Measurements from ENCODE around the gene DDX27. TPM values are rescaled to one million over a fixed set of nuclear protein-coding genes. Genes with fewer than 3 reads are reported as not detected.

DDX27 gene
- total and polyA plus RNA-seq, 2 of the 13 experiments (the other 11 are each of a cell fraction or from before 2014, with no cell fraction given) = 42.6 to 72.8 TPM

DNA sequence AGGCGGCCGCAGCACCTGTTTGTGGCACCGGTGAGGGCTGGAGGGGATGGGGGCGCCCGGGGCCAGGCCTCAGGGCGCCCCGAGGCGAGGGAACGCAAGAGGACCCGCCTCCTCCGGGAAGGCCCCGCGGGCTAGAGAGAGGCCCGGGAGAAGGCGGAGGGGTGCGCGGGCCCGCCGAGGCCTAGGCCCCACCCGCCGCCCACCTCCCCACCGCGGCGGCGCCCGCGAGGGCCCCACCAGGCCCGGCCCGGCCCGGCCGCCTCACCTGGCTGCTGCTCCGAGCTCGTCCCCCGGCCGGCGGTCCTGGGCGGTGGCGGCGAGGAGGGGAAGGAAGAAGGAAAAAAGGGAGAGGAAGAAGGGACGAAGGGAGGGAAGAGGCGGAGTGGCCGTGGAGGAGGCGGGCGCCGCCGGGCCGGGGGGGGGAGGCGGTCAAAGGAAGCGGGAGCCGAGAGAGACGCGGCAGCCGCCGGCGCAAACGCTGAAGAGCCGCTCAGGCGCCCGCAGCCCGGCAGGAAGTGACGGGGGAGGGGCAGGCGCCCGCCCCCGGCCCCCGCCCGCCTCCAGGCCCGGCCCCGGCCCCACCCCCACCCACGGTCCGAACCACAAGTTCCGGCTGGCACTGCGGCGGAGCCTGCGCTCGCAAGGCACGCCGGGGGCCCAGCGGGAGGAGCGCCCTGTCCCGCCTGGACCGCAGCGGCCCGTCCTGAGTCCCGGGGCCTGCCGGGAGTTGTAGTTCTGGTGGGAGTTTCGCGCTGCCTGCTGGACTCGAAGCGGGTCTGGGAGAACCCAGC lies 31.2 kb upstream of the DDX27 start, which contains the start of gene STAU1 (continued):
- peak; percentile 70; the same call in 1 of the 2 replicates for TF ChIP-seq ZNF790 (CRISPR knock-in tag; IDR thresholded peaks at IDR 0.05; ENCODE audit: borderline replicate concordance)
- TF ChIP-seq ZNF644 (CRISPR knock-in tag; IDR thresholded peaks at IDR 0.05; ENCODE audit: low read depth) = no peak
- peak; percentile 93 for TF ChIP-seq KAT8 (CRISPR knock-in tag; IDR thresholded peaks at IDR 0.05)
- TF ChIP-seq TARDBP (CRISPR knock-in tag; IDR thresholded peaks at IDR 0.05) = peak; percentile 96
- TF ChIP-seq, protein P1, sequence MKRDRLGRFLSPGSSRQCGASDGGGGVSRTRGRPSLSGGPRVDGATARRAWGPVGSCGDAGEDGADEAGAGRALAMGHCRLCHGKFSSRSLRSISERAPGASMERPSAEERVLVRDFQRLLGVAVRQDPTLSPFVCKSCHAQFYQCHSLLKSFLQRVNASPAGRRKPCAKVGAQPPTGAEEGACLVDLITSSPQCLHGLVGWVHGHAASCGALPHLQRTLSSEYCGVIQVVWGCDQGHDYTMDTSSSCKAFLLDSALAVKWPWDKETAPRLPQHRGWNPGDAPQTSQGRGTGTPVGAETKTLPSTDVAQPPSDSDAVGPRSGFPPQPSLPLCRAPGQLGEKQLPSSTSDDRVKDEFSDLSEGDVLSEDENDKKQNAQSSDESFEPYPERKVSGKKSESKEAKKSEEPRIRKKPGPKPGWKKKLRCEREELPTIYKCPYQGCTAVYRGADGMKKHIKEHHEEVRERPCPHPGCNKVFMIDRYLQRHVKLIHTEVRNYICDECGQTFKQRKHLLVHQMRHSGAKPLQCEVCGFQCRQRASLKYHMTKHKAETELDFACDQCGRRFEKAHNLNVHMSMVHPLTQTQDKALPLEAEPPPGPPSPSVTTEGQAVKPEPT (CRISPR knock-in tag; IDR thresholded peaks at IDR 0.05; ENCODE audit: low read depth) = 0 out of 2 replicates have a peak, but pooled peaks have one; percentile 39
- TF ChIP-seq, protein P2, sequence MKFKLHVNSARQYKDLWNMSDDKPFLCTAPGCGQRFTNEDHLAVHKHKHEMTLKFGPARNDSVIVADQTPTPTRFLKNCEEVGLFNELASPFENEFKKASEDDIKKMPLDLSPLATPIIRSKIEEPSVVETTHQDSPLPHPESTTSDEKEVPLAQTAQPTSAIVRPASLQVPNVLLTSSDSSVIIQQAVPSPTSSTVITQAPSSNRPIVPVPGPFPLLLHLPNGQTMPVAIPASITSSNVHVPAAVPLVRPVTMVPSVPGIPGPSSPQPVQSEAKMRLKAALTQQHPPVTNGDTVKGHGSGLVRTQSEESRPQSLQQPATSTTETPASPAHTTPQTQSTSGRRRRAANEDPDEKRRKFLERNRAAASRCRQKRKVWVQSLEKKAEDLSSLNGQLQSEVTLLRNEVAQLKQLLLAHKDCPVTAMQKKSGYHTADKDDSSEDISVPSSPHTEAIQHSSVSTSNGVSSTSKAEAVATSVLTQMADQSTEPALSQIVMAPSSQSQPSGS (CRISPR knock-in tag; IDR thresholded peaks at IDR 0.05) = peak; percentile 91
- TF ChIP-seq SIX1 (CRISPR knock-in tag; IDR thresholded peaks at IDR 0.05; ENCODE audit: borderline replicate concordance) = peak; percentile 71
- peak; percentile 46; the same call in 1 of the 2 replicates for TF ChIP-seq ZNF709 (CRISPR knock-in tag; IDR thresholded peaks at IDR 0.05)
- TF ChIP-seq RFXANK (CRISPR knock-in tag; IDR thresholded peaks at IDR 0.05) = 0 out of 2 replicates have a peak, but pooled peaks have one; percentile 21
- TF ChIP-seq ZSCAN9 (CRISPR knock-in tag; IDR thresholded peaks at IDR 0.05; ENCODE audit: borderline replicate concordance) = peak; percentile 92
- peak; percentile 89 for TF ChIP-seq ETV6 (CRISPR knock-in tag; conservative IDR thresholded peaks at IDR 0.05)
- TF ChIP-seq, protein P3, sequence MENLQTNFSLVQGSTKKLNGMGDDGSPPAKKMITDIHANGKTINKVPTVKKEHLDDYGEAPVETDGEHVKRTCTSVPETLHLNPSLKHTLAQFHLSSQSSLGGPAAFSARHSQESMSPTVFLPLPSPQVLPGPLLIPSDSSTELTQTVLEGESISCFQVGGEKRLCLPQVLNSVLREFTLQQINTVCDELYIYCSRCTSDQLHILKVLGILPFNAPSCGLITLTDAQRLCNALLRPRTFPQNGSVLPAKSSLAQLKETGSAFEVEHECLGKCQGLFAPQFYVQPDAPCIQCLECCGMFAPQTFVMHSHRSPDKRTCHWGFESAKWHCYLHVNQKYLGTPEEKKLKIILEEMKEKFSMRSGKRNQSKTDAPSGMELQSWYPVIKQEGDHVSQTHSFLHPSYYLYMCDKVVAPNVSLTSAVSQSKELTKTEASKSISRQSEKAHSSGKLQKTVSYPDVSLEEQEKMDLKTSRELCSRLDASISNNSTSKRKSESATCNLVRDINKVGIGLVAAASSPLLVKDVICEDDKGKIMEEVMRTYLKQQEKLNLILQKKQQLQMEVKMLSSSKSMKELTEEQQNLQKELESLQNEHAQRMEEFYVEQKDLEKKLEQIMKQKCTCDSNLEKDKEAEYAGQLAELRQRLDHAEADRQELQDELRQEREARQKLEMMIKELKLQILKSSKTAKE (CRISPR knock-in tag; IDR thresholded peaks at IDR 0.05; ENCODE audit: borderline replicate concordance) = no peak
- TF ChIP-seq, protein P4, sequence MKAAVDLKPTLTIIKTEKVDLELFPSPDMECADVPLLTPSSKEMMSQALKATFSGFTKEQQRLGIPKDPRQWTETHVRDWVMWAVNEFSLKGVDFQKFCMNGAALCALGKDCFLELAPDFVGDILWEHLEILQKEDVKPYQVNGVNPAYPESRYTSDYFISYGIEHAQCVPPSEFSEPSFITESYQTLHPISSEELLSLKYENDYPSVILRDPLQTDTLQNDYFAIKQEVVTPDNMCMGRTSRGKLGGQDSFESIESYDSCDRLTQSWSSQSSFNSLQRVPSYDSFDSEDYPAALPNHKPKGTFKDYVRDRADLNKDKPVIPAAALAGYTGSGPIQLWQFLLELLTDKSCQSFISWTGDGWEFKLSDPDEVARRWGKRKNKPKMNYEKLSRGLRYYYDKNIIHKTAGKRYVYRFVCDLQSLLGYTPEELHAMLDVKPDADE (CRISPR knock-in tag; IDR thresholded peaks at IDR 0.05) = no peak
- TF ChIP-seq, protein P5, sequence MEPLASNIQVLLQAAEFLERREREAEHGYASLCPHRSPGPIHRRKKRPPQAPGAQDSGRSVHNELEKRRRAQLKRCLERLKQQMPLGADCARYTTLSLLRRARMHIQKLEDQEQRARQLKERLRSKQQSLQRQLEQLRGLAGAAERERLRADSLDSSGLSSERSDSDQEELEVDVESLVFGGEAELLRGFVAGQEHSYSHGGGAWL (CRISPR knock-in tag; IDR thresholded peaks at IDR 0.05) = peak; percentile 87; the same call in 1 of the 2 replicates
- 0 out of 2 replicates have a peak, but pooled peaks have one; percentile 69 for TF ChIP-seq REL (CRISPR knock-in tag; conservative IDR thresholded peaks at IDR 0.05)
- TF ChIP-seq SMYD3 (CRISPR knock-in tag; IDR thresholded peaks at IDR 0.05) = peak; percentile 90; the same call in 1 of the 2 replicates
- TF ChIP-seq SAP130 (CRISPR knock-in tag; IDR thresholded peaks at IDR 0.05; ENCODE audit: low read depth) = peak; percentile 88
- peak; percentile 66; the same call in 1 of the 2 replicates for TF ChIP-seq EED (CRISPR knock-in tag; IDR thresholded peaks at IDR 0.05)
- no peak for TF ChIP-seq TCF12 (IDR thresholded peaks at IDR 0.05)
- peak; percentile 5; the same call in 1 of the 2 replicates for TF ChIP-seq TCF12 (CRISPR knock-in tag; IDR thresholded peaks at IDR 0.05)
- TF ChIP-seq TAF15 (IDR thresholded peaks at IDR 0.05; ENCODE audit: low read depth, low read length, poor library complexity, severe bottlenecking) = peak; percentile 76
- TF ChIP-seq SIN3A (IDR thresholded peaks at IDR 0.05; ENCODE audit: borderline replicate concordance, low read depth, low read length) = peak; percentile 65; the same call in 1 of the 2 replicates
- peak; percentile 83 for TF ChIP-seq KMT2A (CRISPR knock-in tag; IDR thresholded peaks at IDR 0.05)
